HG02938 (cell line): ENCODE measurements around the gene SCYL3.
"Not testable (repeated sequence)": the region's sequence is repeated elsewhere in the genome, so short reads cannot be mapped to it uniquely, and the experiment has no call there.

ENCODE experiments used
- ATAC-seq: cut with Tn5 transposase; IDR thresholded peaks from one replicate; pipeline ENCODE4 v1.9.1; 2021; ENCODE audit warnings: mild to moderate bottlenecking, moderate library complexity; ENCODE audit not compliant: unreplicated experiment

SCYL3 gene

GRCh38 chr1:169872906-169873305, 20.8 kb downstream of the SCYL3 start:
- no peak for ATAC-seq

DNA sequence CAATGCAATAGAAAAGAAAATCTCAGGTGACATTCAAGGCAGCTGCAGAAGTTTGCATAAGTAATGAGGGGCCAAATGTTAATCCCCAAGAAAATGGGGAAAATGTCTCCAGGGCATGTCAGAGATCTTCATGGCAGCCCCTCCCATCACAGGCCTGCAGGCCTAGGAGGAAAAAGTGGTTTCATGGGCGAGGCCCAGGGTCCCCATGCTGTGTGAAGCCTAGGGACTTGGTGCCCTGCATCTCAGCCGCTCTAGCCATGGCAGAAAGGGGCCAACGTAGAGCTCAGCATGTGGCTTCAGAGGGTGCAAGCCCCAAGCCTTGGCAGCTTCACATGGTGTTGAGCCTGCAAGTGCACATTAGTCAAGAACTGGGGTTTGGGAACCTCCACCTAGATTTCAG, 21.7 kb downstream of the SCYL3 start:
- ATAC-seq: not testable (repeated sequence)

DNA sequence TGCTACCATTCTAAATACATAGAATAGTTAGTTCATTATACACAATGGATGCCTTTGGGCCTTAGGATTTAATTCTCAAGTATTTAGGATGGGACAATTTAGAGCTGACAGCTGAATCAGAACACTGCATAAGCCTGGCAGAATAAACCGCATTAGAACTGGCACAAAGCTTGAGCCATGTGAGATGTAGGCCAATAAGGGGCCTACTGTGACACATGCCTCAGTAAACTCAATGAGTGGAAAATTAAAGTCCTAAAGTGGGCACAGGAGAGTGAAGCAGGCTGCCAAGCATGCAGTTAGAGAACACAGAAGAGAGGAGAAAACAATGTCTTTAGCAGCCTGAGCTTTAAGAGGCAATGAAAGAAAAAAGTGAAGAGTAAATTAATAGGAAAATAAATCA, 24.3 kb downstream of the SCYL3 start:
- no peak for ATAC-seq

DNA sequence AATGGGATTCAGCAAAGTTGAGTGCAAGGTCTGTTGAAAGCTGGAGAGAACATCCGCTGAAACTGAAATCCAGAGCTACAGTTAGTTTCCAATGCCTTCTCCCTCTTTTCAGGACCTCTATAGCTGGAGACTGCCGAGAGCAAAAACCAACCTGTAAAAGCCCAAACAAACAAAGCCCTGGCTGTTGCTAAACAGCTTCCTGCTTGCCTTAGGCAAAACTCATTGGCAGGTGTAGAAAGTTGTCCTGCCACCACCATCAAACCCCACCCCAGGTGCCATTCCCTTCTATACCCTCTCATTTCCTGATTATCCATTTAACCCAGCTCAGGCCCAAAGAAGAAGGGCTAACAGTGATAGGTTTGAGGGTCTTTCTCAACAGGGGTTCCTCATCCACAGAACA, 24.7 kb downstream of the SCYL3 start:
- no peak for ATAC-seq

DNA sequence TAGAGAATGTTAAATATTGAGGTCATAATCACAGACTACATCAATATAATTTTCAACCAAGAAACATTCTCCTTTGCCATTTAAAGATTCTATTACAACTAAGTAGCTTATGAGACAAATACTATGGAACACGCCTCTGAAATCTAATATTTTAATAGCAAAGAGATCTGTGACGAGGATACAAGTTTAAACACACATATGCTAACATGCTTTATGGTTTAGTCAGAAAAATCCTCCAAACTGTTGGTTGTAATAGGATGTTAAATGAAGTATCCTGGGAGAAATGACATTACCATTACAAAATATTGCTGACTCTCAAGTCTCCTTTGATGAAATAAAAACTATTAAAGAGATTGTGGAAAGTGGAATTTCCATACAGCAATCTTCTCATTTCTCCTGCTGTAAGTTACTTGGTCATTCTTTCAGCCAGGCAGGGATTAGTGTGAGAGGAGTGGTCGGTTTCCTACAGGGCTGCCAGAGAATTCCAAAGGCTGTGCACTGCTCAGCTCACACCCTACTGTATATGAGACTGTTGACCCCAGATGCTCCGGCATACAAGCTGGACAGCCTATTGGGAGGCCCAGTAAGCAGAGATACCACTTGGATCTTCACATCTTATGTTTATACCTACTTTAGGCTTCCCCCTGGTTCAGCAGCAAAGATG, 26.6 kb downstream of the SCYL3 start:
- ATAC-seq: no peak

DNA sequence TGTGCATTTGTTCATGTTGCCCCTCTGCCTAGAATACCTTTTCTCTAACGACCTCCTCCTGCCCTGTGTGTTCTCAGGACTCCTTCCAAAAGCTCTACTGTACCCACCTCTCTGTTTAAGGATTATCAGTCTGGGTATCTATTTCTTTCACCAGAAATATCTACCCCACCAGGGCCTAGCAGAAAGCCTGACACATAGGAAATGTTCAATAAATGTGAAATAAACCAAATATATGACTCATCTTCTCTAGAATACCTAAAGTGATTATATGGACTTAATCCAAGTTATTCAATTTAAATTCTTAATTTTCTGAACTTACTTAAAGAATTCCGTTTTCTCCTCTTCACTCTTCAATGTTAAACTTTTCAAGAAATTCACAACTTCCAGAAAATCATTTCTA, 27.1 kb downstream of the SCYL3 start:
- ATAC-seq: no peak

- ATAC-seq: not testable (repeated sequence)
These were observed 29.2 kb downstream of the SCYL3 start for GRCh38 chr1:169864531-169864930.

DNA sequence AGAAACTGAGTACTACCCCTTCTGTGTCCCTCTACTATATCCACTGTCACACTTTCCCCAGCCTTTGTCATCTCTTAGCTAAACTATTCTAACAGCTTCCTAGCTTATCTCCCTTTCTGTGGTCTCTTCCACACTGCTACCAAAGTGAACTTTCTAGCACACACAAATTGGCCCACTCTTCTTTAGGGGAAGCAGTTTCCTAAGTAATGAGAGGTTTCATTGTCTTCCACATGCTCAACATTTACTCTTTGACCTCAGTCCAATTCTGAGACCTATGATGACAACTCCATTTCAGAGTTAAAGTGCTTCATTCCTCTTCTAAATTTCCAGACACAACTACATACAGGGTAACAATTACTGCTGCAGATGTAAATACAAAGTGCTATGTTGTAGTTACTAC, 32.9 kb downstream of the SCYL3 start:
- no peak for ATAC-seq

- no peak for ATAC-seq
These were observed 33.5 kb downstream of the SCYL3 start for GRCh38 chr1:169860187-169860586.

- no peak for ATAC-seq
These were observed 34.7 kb downstream of the SCYL3 start for GRCh38 chr1:169859001-169859400.

GRCh38 chr1:169858467-169858866, 35.2 kb downstream of the SCYL3 start:
- ATAC-seq: no peak

DNA sequence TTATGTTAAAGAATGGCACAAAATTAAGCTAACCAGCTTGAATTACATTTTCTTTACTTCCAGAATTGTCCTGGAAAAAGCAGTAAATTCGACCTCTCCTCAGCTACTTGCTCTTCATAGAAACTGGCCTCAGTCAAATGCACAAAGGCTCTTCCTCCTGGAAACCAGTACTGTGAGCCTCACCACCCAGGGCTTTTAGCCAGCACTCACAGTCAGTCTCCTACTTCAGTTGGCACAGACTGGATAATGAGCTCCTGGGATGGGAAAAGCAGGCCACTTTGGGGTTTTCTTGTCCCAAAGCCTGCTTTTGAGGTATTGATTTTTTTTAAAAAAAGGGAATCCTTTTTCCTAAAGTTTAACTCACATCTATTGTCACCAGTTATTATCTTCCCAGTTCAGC, 40.4 kb downstream of the SCYL3 start:
- ATAC-seq: no peak

DNA sequence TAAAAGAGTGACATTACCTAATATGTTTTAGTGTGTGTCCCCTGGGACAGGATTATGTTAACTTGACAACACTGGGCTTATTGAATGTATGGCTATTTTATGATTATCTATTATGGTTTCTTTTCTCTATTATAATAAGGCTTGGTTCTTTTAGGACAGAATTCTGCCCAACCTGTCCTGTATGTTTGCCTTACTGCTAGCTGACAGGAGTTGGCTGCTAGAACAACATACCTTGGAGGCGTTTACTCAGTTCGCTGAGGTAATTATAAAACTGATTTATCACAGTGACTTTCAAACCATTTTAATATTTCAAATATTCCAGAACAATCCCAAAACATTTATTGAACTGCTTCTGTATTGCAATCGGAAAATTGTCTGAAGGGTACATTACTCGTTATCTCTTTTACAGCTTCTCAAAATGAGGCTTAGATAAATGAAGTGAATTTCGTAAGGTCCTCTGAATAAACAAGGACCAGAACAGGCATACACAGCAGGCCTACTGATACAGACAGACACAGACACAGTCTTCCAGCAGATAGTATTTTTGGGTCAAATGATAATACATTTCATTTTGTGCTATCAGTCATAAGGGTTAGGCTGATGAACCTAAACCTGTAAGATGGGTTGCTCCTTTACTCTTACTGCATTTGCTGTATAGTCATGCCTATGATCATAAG, 44.2 kb downstream of the SCYL3 start:
- ATAC-seq: no peak

DNA sequence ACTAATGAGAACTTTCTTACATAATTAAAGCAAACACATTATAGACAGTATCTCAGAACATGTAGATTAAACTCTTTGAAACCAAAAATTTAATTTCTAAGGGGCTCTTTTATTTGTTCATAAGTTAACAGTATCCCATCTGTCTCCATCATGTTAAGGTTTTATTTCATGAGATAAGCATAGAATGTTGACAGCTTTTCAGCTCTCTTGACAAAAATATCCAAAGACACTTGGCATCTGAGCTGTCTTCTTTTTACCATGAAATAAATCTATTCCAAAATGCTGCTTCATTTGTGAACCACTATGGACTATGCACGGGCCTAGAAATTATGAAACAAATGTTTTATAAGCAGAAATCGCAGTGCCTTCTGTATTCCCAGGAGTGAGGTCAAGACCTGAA, 45.2 kb downstream of the SCYL3 start:
- ATAC-seq: no peak

- ATAC-seq: no peak
These were observed 48.6 kb downstream of the SCYL3 start for GRCh38 chr1:169844941-169845608.

DNA sequence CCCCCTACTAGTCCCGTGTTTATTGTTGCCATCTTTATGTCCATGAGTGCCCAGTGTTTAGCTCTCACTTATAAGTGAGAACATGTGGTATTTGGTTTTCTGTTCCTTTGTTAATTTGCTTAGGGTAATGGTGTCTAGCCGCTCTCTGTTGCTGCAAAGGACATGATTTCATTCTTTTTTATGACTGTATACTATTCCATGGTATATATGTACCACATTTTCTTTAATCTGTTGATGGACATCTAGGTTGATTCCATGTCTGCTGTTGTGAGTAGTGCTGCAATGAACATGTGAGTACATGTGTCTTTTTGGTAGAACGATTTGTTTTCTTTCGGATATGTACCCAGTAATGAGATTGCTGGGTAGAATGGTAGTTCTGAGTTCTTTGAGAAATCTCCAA, 54.8 kb downstream of the SCYL3 start:
- ATAC-seq: no peak

- ATAC-seq: no peak
These were observed 57.5 kb downstream of the SCYL3 start for GRCh38 chr1:169836198-169836597.

DNA sequence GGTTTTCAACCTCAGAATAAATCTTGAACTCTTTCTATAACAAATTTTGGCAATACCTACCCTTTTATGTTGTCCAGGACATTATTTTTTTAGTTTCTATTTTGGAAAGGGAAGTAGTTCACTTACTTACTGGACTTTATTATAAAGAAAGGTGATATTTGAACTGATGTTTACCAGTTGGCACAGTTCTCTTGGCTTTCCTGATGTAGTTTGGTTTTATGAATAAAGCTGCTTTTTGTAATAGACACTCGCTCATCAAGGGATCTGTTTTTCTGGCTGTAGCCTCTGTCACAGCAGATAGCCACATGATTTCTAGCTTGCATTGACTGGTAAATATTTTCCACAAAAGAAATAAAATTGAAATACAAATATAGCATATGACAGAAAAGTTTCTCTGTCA, 58.0 kb downstream of the SCYL3 start:
- ATAC-seq: no peak

GRCh38 chr1:169834869-169835268, 58.8 kb downstream of the SCYL3 start:
- ATAC-seq: no peak

- ATAC-seq: no peak
These were observed 60.4 kb downstream of the SCYL3 start for GRCh38 chr1:169833179-169833901.

GRCh38 chr1:169829671-169830070, 64.0 kb downstream of the SCYL3 start:
- no peak for ATAC-seq

GRCh38 chr1:169824153-169824552, 69.5 kb downstream of the SCYL3 start:
- ATAC-seq: no peak
